ENCODE data around the gene CCN6. TPM values are rescaled to one million over a fixed set of nuclear protein-coding genes. Genes with fewer than 3 reads are reported as not detected.
"Not testable (repeated sequence)": the region's sequence is repeated elsewhere in the genome, so short reads cannot be mapped to it uniquely, and the experiment has no call there.

Gene CCN6
- total and polyA plus RNA-seq, 2 donors (not counting 1 experiment from before 2014, with no cell fraction given), result not detected

- Histone ChIP-seq H3K4me2 (replicated peaks; ENCODE audit: low read depth, low read length, poor library complexity, severe bottlenecking) (no peak overlapping the region), H3K4me3 (ENCODE audit: control extremely low read depth in 1 of 5, extremely low read depth in 1 of 5, insufficient read depth in 1 of 5, low read depth in 2 of 5, low read length in 4 of 5) (no peak overlapping the region), H3K9me3 (ENCODE audit: control extremely low read depth in 1 of 3, control insufficient read depth in 2 of 3, insufficient read depth in 1 of 3, low read length in 2 of 3) (no peaks in the 10 kb centered on the region), H2AFZ (ENCODE audit: insufficient read depth, low read depth, low read length, poor library complexity, severe bottlenecking) (no peak overlapping the region), H3K27me3 (replicated peaks in 1 of 4; ENCODE audit: control extremely low read depth in 1 of 4, control insufficient read depth in 3 of 4, insufficient read depth in 4 of 4, low read length in 3 of 4) (peaks cover 0 to 3% (median 0%) of the 10 kb centered on the region in 4 experiments), H3K36me3 (replicated peaks in 1 of 2; ENCODE audit: control extremely low read depth in 1 of 2, control insufficient read depth in 1 of 2, extremely low read depth in 1 of 2, insufficient read depth in 2 of 2, low read length in 1 of 2) (no peaks in the 10 kb centered on the region), H4K20me1 (ENCODE audit: control insufficient read depth, insufficient read depth, low read length, poor library complexity, severe bottlenecking) (no peaks in the 10 kb centered on the region), H3K79me2 (ENCODE audit: control insufficient read depth, insufficient read depth, low read length) (no peaks in the 10 kb centered on the region), H3K4me1 (ENCODE audit: control insufficient read depth in 2 of 2, insufficient read depth in 2 of 2, low read length in 2 of 2) (no peaks in the 10 kb centered on the region), H3K9ac (ENCODE audit: low read length) (no peak overlapping the region), H3K27ac (ENCODE audit: low read length in 2 of 2) (no peak overlapping the region)
- CTCF ChIA-PET, result interaction anchor here (0.7 to 1.7 kb wide), 5 partner anchors 10 to 341 kb away, joined by 3 to 7 read pairs (median 3); no protein-coding TSS in a partner anchor
- H3K27me3 Mint-ChIP-seq, result peaks cover 7% of the 10 kb centered on the region
- intact Hi-C loops (cut with micrococcal nuclease), result no loop called here
- TF ChIP-seq EZH2 (IDR thresholded peaks at IDR 0.05; ENCODE audit: borderline replicate concordance, insufficient read depth, low read depth, low read length, poor library complexity, severe bottlenecking) (no peak), CTCF (IDR thresholded peaks at IDR 0.05) (no peak)
- H3K4me1 Mint-ChIP-seq, result no peaks in the 10 kb centered on the region
- no peak for DNase-seq
- H3K9me3 Mint-ChIP-seq (ENCODE audit: insufficient read depth), result no peaks in the 10 kb centered on the region
- WGBS (ENCODE audit: insufficient coverage), result 100% methylated on average over 2 of the region's 5 CpGs
- no peak overlapping the region for H3K4me3 Mint-ChIP-seq
- no peak for ATAC-seq (ENCODE audit: low read depth)
- H3K27ac Mint-ChIP-seq, result no peak overlapping the region
- POLR2A ChIA-PET, result no interaction called here
These were observed 3.5 kb upstream of the CCN6 start for GRCh38 chr6:112050429-112050828.

- CTCF ChIA-PET, result interaction anchor here (1.6 to 1.7 kb wide), 2 partner anchors 11 to 342 kb away, joined by 7 read pairs; no protein-coding TSS in a partner anchor
- not testable (repeated sequence) for H4K20me1 ChIP-seq (ENCODE audit: control insufficient read depth, insufficient read depth, low read length, poor library complexity, severe bottlenecking); H3K9ac ChIP-seq (ENCODE audit: low read length)
These were observed 2.6 kb upstream of the CCN6 start for GRCh38 chr6:112051251-112051740.

More at GRCh38 chr6:112051251-112051740, 2.6 kb upstream of the CCN6 start:
- H3K4me2 ChIP-seq (replicated peaks; ENCODE audit: low read depth, low read length, poor library complexity, severe bottlenecking); H3K9me3 Mint-ChIP-seq (ENCODE audit: insufficient read depth); H2AFZ ChIP-seq (ENCODE audit: insufficient read depth, low read depth, low read length, poor library complexity, severe bottlenecking); H3K4me3 Mint-ChIP-seq; H3K27me3 ChIP-seq (replicated peaks in 1 of 4; ENCODE audit: control extremely low read depth in 1 of 4, control insufficient read depth in 3 of 4, insufficient read depth in 4 of 4, low read length in 3 of 4); H3K79me2 ChIP-seq (ENCODE audit: control insufficient read depth, insufficient read depth, low read length); H3K27ac Mint-ChIP-seq; H3K4me1 ChIP-seq (ENCODE audit: control insufficient read depth in 2 of 2, insufficient read depth in 2 of 2, low read length in 2 of 2); DNase-seq; H3K4me3 ChIP-seq (ENCODE audit: control extremely low read depth in 1 of 5, extremely low read depth in 1 of 5, insufficient read depth in 1 of 5, low read depth in 2 of 5, low read length in 4 of 5); H3K4me1 Mint-ChIP-seq; ATAC-seq (ENCODE audit: low read depth); H3K36me3 ChIP-seq (replicated peaks in 1 of 2; ENCODE audit: control extremely low read depth in 1 of 2, control insufficient read depth in 1 of 2, extremely low read depth in 1 of 2, insufficient read depth in 2 of 2, low read length in 1 of 2); H3K27me3 Mint-ChIP-seq; intact Hi-C loops (cut with micrococcal nuclease); POLR2A ChIA-PET; H3K9me3 ChIP-seq (ENCODE audit: control extremely low read depth in 1 of 3, control insufficient read depth in 2 of 3, insufficient read depth in 1 of 3, low read length in 2 of 3); H3K27ac ChIP-seq (ENCODE audit: low read length in 2 of 2): not testable (repeated sequence)
- no CpG with 5 or more reads among the region's 4 CpGs for WGBS (ENCODE audit: insufficient coverage)
